Ishikawa (cell line): ENCODE data around the gene C12orf50.

Experiments
- CEBPB ChIP-seq: IDR thresholded peaks from 2 replicates; pipeline ENCODE4 v1.6.1; 2012
- CREB1 ChIP-seq: IDR thresholded peaks from 2 replicates; pipeline ENCODE4 v1.6.1; 2012; ENCODE audit warnings: low read depth
- EGR1 ChIP-seq: IDR thresholded peaks from 2 replicates; pipeline ENCODE4 v1.6.1; 2012
- EP300 ChIP-seq: IDR thresholded peaks from 2 replicates; pipeline ENCODE4 v1.6.1; 2012; ENCODE audit warnings: borderline replicate concordance
- FOXM1 ChIP-seq: IDR thresholded peaks from 2 replicates; pipeline ENCODE4 v1.6.1; 2012; ENCODE audit warnings: low read depth, borderline replicate concordance
- MAX ChIP-seq: IDR thresholded peaks from 2 replicates; pipeline ENCODE4 v1.6.1; 2012
- NFIC ChIP-seq: IDR thresholded peaks from 2 replicates; pipeline ENCODE4 v1.6.1; 2012
- RAD21 ChIP-seq: IDR thresholded peaks from 2 replicates; pipeline ENCODE4 v1.6.1; 2012; ENCODE audit warnings: low read depth
- REST ChIP-seq: IDR thresholded peaks from 2 replicates; pipeline ENCODE4 v1.6.1; 2012; ENCODE audit warnings: low read depth, mild to moderate bottlenecking
- TAF1 ChIP-seq: IDR thresholded peaks from 2 replicates; pipeline ENCODE4 v1.6.1; 2012; ENCODE audit warnings: low read depth, mild to moderate bottlenecking
- TCF12 ChIP-seq: IDR thresholded peaks from 2 replicates; pipeline ENCODE4 v1.6.1; 2012; ENCODE audit warnings: low read depth
- YY1 ChIP-seq: IDR thresholded peaks from 2 replicates; pipeline ENCODE4 v1.6.1; 2012; ENCODE audit warnings: low read depth

- TF ChIP-seq CEBPB (peak; percentile 83), EP300 (no peak), MAX (no peak), TAF1 (no peak), FOXM1 (no peak), TCF12 (no peak), REST (no peak), YY1 (no peak), RAD21 (no peak), EGR1 (no peak), CREB1 (no peak), NFIC (no peak)
Observed at GRCh38 chr12:88029093-88029665, at the start of gene C12orf50.
